Activated CD4-positive, alpha-beta memory T cell treated with anti-CD3 and anti-CD28 coated beads, Interleukin-2, amount 10 ng/mL, durations not matched to agents 7 days and 5 days (primary cell): ENCODE data around the gene C15orf39. TPM values are rescaled to one million over a fixed set of nuclear protein-coding genes. Genes with fewer than 3 reads are reported as not detected.

Source experiments
- CTCF ChIA-PET: fragments of 350-600 bp; sonication (Branson Sonifier 250); formaldehyde crosslinking; loops from one replicate; lab custom pipeline; 2021; ENCODE audit warnings: antibody characterized with exemption, inconsistent platforms; lab: Charles Lee
- POLR2A ChIA-PET: fragments of 350-600 bp; sonication (Branson Sonifier 250); formaldehyde crosslinking; loops from one replicate; lab custom pipeline; 2021; ENCODE audit warnings: antibody characterized with exemption; lab: Charles Lee
- DNase-seq: peaks from one replicate; pipeline ENCODE4 v3.0.0-alpha.2; 2020
- H3K27ac Mint-ChIP-seq: one replicate; pipeline ENCODE4 v1.8.0; 2021; ENCODE audit warnings: mild to moderate bottlenecking, mixed read lengths
- H3K27me3 Mint-ChIP-seq: one replicate; pipeline ENCODE4 v1.8.0; 2021; ENCODE audit warnings: mixed read lengths
- H3K36me3 Mint-ChIP-seq: one replicate; pipeline ENCODE4 v1.8.0; 2021; ENCODE audit warnings: low read depth, mixed read lengths
- H3K4me1 Mint-ChIP-seq: one replicate; pipeline ENCODE4 v1.8.0; 2021; ENCODE audit warnings: mixed read lengths
- H3K4me3 Mint-ChIP-seq: one replicate; pipeline ENCODE4 v1.8.0; 2021; ENCODE audit warnings: mild to moderate bottlenecking, mixed read lengths
- H3K9me3 Mint-ChIP-seq: one replicate; pipeline ENCODE4 v1.8.0; 2021; ENCODE audit warnings: mixed read lengths
- total RNA-seq, 2 experiments: library from RNA; stranded (reverse); gene quantifications; one replicate each; pipeline ENCODE4 v1.2.3, GENCODE V29; 2021

C15orf39 gene
- total RNA-seq, 2 experiments from 2014 or later = 65.0 to 69.2 TPM

DNA sequence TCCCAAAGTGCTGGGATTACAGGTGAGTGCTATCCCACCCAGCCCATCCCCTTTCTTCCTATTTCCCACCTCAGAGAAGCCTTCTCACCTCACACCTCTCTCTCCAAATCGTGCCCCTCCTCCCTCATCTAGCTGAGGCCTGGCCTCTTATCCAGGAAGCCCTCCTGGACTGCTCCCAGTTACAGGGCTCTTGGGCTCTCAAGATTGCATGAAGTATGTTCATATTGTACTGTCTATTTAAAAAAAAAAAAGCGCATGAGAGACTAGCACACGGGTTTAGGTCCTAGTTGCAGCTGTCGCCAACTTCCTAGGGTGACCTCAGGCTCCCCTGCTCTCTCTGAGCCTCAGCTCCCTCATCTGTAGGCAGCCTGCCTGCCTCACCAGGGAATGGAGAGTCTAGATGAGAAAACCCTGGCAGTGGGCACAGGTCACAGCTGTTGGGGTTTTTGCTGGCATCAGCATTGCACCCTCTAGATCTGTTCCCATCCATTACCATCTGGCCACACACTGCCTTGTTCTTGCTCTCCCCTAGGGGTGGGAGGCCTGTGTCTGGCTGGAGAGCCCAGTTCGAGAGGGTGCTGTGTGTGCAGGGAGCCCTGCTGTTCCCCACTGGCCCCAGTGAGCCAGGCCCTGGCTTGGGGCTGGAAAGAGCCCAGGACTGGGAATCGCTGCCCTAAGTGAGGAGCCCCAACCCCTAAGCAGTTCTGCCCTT, 24.2 kb upstream of the C15orf39 start:
- Mint-ChIP-seq H3K4me3 (no peak overlapping the region), H3K4me1 (peaks cover 17% of the 10 kb centered on the region), H3K27me3 (peaks cover 54% of the 10 kb centered on the region), H3K27ac (no peak overlapping the region), H3K9me3 (no peaks in the 10 kb centered on the region), H3K36me3 (no peaks in the 10 kb centered on the region)
- CTCF ChIA-PET = no interaction called here
- POLR2A ChIA-PET = no interaction called here
- DNase-seq = no peak

DNA sequence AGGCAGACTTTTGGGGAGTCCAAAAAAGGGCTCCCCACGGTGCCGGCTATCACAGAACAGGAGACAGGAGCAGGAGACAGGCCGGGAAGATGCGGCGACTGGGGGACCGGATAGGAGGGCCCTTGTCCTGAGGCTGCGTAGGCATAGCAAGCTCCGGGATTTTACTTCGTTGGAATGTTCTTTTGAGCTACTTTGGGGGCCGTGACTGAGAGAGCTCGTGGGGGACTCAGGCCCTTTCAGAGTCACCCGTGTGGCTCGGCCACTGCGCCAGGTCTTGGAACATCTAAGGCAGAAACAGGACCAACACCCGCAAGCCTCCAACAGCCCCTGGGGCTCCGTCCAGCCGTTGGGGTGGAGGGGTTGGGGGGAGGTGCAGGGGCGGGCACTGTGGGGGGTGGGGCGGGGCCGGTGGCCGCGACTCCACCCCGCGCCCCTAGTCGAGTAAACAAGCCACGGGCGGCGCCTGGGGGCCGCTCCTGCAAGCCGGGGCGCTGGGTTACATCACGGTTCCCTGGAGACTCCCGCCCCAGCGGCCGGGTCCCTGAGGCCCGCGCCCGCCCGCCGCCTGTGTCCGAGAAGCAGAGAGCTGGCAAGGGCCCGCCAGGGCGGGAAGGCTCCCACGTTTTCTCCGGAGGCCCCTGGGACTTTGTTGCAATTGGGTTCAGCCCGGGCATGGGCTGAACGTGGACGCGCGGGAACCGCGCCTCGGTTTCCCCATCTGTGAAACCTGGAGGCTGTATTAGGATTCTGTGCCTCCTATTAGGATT, 23.3 kb upstream of the C15orf39 start:
- POLR2A ChIA-PET = no interaction called here
- H3K4me1 Mint-ChIP-seq = peaks cover 16% of the 10 kb centered on the region
- no peak overlapping the region for H3K4me3 Mint-ChIP-seq
- DNase-seq = no peak
- H3K27ac Mint-ChIP-seq = no peak overlapping the region
- H3K36me3 Mint-ChIP-seq = no peaks in the 10 kb centered on the region
- H3K9me3 Mint-ChIP-seq = no peaks in the 10 kb centered on the region
- CTCF ChIA-PET = interaction anchor here (1.0 kb wide), 2 partner anchors 23 to 135 kb away, joined by 3 read pairs; partner anchors contain the start of gene C15orf39
- peaks cover 56% of the 10 kb centered on the region for H3K27me3 Mint-ChIP-seq

DNA sequence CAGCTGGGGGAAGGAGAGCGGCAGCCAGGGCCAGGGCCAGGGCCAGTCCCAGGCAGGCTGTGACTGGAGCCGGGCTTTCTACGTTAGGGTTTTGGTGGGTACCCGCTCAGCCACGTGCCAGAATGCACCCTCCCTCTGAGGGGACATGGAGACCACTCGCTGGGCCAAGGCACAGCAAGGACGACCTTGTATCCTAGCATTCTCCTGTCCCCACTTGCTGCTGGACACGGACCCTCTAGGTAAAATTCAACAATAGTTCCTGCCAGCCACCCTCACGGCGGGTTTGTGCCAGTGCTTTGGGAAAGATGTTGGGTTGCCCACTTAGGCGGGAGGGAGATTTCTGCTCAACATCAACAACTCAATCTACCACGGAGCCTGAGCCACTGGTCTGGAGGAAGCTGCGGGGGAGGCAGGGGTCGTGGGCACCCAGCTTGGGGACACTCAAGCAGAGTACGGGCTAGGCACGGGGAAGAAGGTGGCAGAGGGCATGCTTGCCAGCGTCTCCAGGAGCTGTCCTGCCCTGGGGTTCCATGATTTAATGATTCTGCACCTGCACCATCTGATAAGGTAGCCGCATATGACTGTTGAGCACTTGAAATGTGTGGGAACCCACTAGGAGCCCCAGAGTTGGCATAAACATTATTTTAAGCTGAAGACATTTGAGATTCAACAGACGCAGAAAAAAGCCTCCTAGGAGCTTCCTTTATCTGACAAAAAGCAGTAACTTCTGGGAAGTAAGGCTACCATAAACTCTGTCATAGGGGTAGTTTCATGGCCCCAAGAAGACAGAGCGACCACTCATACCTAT, 22.5 kb upstream of the C15orf39 start:
- ChIA-PET POLR2A (interaction anchor here (0.8 to 0.9 kb wide), 2 partner anchors 11 to 136 kb away, joined by 3 read pairs; no protein-coding TSS in a partner anchor), CTCF (interaction anchor here (1.0 kb wide), 2 partner anchors 23 to 136 kb away, joined by 3 read pairs; partner anchors contain the start of gene C15orf39)
- H3K4me1 Mint-ChIP-seq = peaks cover 16% of the 10 kb centered on the region
- H3K4me3 Mint-ChIP-seq = no peak overlapping the region
- H3K9me3 Mint-ChIP-seq = no peaks in the 10 kb centered on the region
- peaks cover 57% of the 10 kb centered on the region for H3K27me3 Mint-ChIP-seq
- DNase-seq = no peak
- no peak overlapping the region for H3K27ac Mint-ChIP-seq
- H3K36me3 Mint-ChIP-seq = no peaks in the 10 kb centered on the region

DNA sequence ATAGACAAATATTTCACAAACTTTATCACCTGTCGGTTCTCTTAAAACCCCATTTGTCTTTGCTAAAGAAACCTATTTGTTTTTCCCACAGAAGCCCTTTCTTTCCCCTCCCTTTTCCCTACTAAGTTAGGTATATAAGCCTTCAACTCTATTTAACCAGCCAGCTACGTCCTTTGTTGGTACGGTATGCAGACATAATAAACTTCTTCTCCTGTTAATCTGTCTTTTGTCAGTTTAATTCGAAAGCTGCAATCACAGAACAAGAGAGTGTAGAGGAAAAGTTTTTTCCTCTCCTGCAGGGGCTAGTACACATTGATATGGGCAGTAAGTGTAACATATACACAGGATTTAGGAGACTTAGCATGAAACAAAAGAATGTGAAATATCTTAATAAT, 21.9 kb upstream of the C15orf39 start:
- H3K27ac Mint-ChIP-seq = no peak overlapping the region
- H3K9me3 Mint-ChIP-seq = no peaks in the 10 kb centered on the region
- H3K27me3 Mint-ChIP-seq = peaks cover 62% of the 10 kb centered on the region
- H3K36me3 Mint-ChIP-seq = no peaks in the 10 kb centered on the region
- POLR2A ChIA-PET = interaction anchor here (0.8 to 0.9 kb wide), 2 partner anchors 12 to 136 kb away, joined by 3 read pairs; no protein-coding TSS in a partner anchor
- CTCF ChIA-PET = interaction anchor here (1.0 kb wide), 2 partner anchors 22 to 137 kb away, joined by 3 read pairs; partner anchors contain the start of gene C15orf39
- no peak overlapping the region for H3K4me3 Mint-ChIP-seq
- peaks cover 16% of the 10 kb centered on the region for H3K4me1 Mint-ChIP-seq
- no peak for DNase-seq

GRCh38 chr15:75181780-75182179, 19.9 kb upstream of the C15orf39 start:
- Mint-ChIP-seq H3K27ac (no peak overlapping the region), H3K4me3 (no peak overlapping the region), H3K27me3 (peaks cover 59% of the 10 kb centered on the region), H3K4me1 (peaks cover 16% of the 10 kb centered on the region), H3K36me3 (no peaks in the 10 kb centered on the region), H3K9me3 (no peaks in the 10 kb centered on the region)
- POLR2A ChIA-PET = interaction anchor here (1.9 kb wide), 1 partner anchor 18 kb away, joined by 6 read pairs; no protein-coding TSS in a partner anchor
- CTCF ChIA-PET = interaction anchor here (0.6 to 2.3 kb wide), 4 partner anchors 18 to 411 kb away, joined by 4 to 13 read pairs (median 4); partner anchors contain the start of gene C15orf39
- no peak for DNase-seq

GRCh38 chr15:75182187-75183131, 19.2 kb upstream of the C15orf39 start:
- Mint-ChIP-seq H3K4me1 (peaks cover 14% of the 10 kb centered on the region), H3K4me3 (no peak overlapping the region), H3K27ac (no peak overlapping the region), H3K36me3 (no peaks in the 10 kb centered on the region), H3K9me3 (no peaks in the 10 kb centered on the region), H3K27me3 (peaks cover 53% of the 10 kb centered on the region)
- POLR2A ChIA-PET = interaction anchor here (1.9 kb wide), 1 partner anchor 17 kb away, joined by 6 read pairs; no protein-coding TSS in a partner anchor
- no peak for DNase-seq
- CTCF ChIA-PET = interaction anchor here (1.4 to 2.3 kb wide), 4 partner anchors 17 to 139 kb away, joined by 3 to 13 read pairs (median 4); partner anchors contain the start of gene C15orf39

DNA sequence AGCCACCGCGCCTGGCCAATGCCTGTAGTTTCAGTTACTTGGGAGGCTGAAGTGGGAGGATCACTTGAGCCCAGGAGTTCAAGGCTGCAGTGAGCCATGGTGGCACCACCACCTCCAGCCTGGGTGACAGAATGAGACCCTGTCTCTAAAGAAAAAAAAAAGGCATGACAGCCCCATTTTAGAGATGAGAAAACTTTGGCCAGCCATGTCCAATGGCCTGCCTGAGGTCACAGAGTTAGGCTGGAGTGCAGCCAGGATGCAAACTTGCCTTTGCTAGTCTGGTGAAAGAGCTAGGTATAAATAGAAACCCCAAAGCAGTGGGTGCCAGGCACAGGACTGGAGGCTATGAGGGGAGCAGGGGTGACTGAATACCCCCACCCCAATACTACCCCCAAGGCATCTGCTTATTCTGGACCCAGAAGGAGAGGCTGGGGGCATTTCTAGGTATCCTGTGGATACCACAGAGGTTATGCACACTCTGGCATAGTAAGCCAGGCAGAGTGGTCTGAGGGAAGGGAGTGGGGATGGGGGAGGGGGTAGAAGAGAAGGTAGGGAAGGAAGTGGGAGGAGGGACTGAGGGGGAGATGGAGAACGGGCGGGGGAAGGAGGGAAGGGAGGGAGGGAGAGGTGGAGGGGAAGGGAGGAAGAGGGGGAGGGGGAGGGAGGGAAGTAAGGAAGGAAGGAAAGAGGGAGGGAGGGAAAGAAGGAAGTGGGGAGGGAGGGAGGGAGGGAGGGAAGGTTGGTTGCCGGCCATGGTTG, 16.2 kb upstream of the C15orf39 start:
- Mint-ChIP-seq H3K9me3 (peaks cover under 1% of the 10 kb centered on the region), H3K4me1 (peaks cover 11% of the 10 kb centered on the region), H3K27ac (no peak overlapping the region), H3K27me3 (peaks cover 28% of the 10 kb centered on the region), H3K4me3 (no peak overlapping the region), H3K36me3 (no peaks in the 10 kb centered on the region)
- ChIA-PET CTCF (no interaction called here), POLR2A (no interaction called here)
- DNase-seq = no peak

DNA sequence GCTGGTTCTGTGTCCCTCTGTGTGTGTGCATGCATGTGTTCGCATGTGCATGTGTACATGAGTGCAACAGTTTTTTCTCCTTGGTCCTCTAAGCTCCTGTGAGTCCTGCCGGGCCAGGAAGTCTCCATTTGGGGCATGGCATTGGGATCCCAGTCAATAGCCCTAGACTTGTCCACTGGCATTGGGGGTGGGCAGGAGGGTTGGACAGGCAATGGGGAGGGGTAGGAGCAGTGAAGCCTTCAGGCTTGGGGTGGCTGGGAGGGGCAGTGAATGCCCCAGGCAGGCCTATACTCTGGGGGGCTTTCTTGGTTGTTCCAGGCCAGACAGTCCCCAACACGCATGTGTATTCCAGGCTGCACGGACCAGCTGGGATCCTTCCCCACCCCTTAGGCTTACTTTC, 15.6 kb upstream of the C15orf39 start:
- ChIA-PET POLR2A (no interaction called here), CTCF (no interaction called here)
- Mint-ChIP-seq H3K4me1 (peaks cover 11% of the 10 kb centered on the region), H3K27ac (no peak overlapping the region), H3K9me3 (peaks cover 5% of the 10 kb centered on the region), H3K36me3 (no peaks in the 10 kb centered on the region), H3K27me3 (peaks cover 22% of the 10 kb centered on the region), H3K4me3 (no peak overlapping the region)
- no peak for DNase-seq

DNA sequence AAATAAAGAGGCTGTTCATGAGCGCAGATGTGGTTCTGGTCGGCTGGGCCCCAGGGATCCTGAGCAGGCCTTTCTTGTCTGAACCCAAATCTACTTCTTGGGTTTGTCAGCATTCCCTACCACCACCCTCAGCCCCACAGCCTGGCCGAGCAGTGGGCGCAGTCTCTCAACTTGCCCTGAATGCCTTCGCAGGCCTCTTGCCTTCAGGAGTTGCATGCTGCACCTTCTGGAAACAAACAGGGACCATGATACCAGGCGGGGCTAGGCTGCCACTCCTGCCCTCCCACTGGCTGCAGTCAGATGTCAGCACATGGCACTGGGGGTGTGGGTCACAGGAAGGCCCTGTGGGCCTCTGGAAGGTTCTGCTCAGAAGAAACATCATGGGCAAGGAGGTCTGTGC, 13.2 kb upstream of the C15orf39 start:
- DNase-seq = no peak
- no peaks in the 10 kb centered on the region for H3K4me1 Mint-ChIP-seq
- ChIA-PET CTCF (interaction anchor here (0.9 kb wide), 1 partner anchor 16 kb away, joined by 3 read pairs; no protein-coding TSS in a partner anchor), POLR2A (no interaction called here)
- H3K4me3 Mint-ChIP-seq = no peak overlapping the region
- no peak overlapping the region for H3K27ac Mint-ChIP-seq
- H3K9me3 Mint-ChIP-seq = peaks cover 5% of the 10 kb centered on the region
- H3K36me3 Mint-ChIP-seq = no peaks in the 10 kb centered on the region
- peaks cover 13% of the 10 kb centered on the region for H3K27me3 Mint-ChIP-seq

GRCh38 chr15:75191235-75191634, 10.4 kb upstream of the C15orf39 start:
- H3K4me3 Mint-ChIP-seq = no peak overlapping the region
- H3K36me3 Mint-ChIP-seq = no peaks in the 10 kb centered on the region
- no peak for DNase-seq
- no peaks in the 10 kb centered on the region for H3K4me1 Mint-ChIP-seq
- H3K27me3 Mint-ChIP-seq = peaks cover 9% of the 10 kb centered on the region
- CTCF ChIA-PET = interaction anchor here (1.6 kb wide), 1 partner anchor 10 kb away, joined by 4 read pairs; the partner anchor contains the start of gene C15orf39
- H3K9me3 Mint-ChIP-seq = peaks cover 5% of the 10 kb centered on the region
- H3K27ac Mint-ChIP-seq = no peak overlapping the region
- POLR2A ChIA-PET = no interaction called here

DNA sequence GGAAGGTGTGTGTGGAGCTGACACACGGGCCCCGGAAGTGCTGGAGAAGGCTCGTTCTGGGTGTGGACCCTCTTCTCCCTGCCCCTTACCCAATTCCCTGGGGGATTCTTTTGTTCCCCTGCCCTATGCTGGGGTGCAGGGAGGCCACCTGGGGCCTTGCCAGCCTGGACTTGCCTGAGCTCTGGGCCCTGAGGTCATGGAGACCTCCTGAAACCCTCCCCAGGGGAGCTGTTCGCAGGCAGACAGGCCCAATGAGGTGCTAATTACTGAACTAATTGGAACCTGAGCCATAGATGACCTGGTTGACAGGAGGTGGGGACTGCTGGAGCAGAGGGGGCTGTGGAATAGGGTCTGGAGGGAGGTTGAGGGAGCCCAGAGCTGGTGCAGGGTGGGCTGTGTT, 9.4 kb upstream of the C15orf39 start:
- CTCF ChIA-PET = no interaction called here
- Mint-ChIP-seq H3K27me3 (peaks cover 5% of the 10 kb centered on the region), H3K4me1 (no peaks in the 10 kb centered on the region), H3K9me3 (peaks cover 5% of the 10 kb centered on the region), H3K27ac (no peak overlapping the region), H3K4me3 (no peak overlapping the region), H3K36me3 (no peaks in the 10 kb centered on the region)
- no peak for DNase-seq
- POLR2A ChIA-PET = no interaction called here
